A549 (cell line): Measurements from ENCODE around the gene CD36. TPM values are rescaled to one million over a fixed set of nuclear protein-coding genes. Genes with fewer than 3 reads are reported as not detected.

Experiments used
- ATAC-seq, 2 experiments: fragments of 200-7000 bp in 1 of 2; fragments of >200 bp in 1 of 2; cut with Nextera tagmentation in 1 of 2; cut with Tn5 transposase in 1 of 2; 3 replicates each; pipeline versions ENCODE4 v1.8.0 to v1.9.1; 2018 to 2020; ENCODE audit warnings: mild to moderate bottlenecking in 1 of 2, moderate library complexity in 1 of 2
- CTCF ChIA-PET: fragments of 300-600 bp; sonication (Branson Sonifier 250); formaldehyde crosslinking; extraction: SDS; loops from one replicate; lab custom pipeline; 2021; ENCODE audit warnings: antibody characterized with exemption, inconsistent platforms; lab: Yijun Ruan, JAX
- POLR2A ChIA-PET: fragments of 350-600 bp; formaldehyde crosslinking; extraction: SDS; loops from one replicate; lab custom pipeline; 2021; ENCODE audit warnings: antibody characterized with exemption, inconsistent platforms; lab: Yijun Ruan, JAX
- DNase-seq, 2 experiments: peaks; one replicate each; pipeline versions ENCODE4 v3.0.0 to v3.0.0-alpha.2; 2011 to 2016; ENCODE audit warnings: low read depth in 1 of 2, low spot score in 1 of 2
- FAIRE-seq: peaks from 2 replicates; lab custom pipeline; 2011; peaks lifted over from hg19 to GRCh38; lab: Jason Lieb, UNC
- H3K27ac ChIP-seq, 2 experiments: fragments of >200 bp; sonication (Bioruptor Twin); formaldehyde crosslinking; 3 replicates each; pipeline ENCODE4 v1.5.1; 2016 to 2017
- H3K4me1 ChIP-seq: fragments of >200 bp; sonication (Bioruptor Twin); formaldehyde crosslinking; 3 replicates; pipeline ENCODE4 v1.6.1; 2016
- H3K4me2 ChIP-seq: fragments of >200 bp; sonication (Bioruptor Twin); formaldehyde crosslinking; 3 replicates; pipeline ENCODE4 v1.6.1; 2016
- H3K4me3 ChIP-seq: fragments of >200 bp; sonication (Bioruptor Twin); formaldehyde crosslinking; 3 replicates; pipeline ENCODE4 v1.5.1; 2016
- H3K9me3 ChIP-seq: fragments of >200 bp; sonication (Bioruptor Twin); formaldehyde crosslinking; 3 replicates; pipeline ENCODE4 v1.6.1; 2016
- CBX2 ChIP-seq: fragments of 200-600 bp; sonication (generic); IDR thresholded peaks from 2 replicates; pipeline ENCODE4 v1.6.1; 2016; ENCODE audit warnings: low read depth, mild to moderate bottlenecking, borderline replicate concordance
- CBX8 ChIP-seq: fragments of 200-600 bp; sonication (generic); IDR thresholded peaks from 2 replicates; pipeline ENCODE4 v1.6.1; 2016
- CEBPB ChIP-seq, 2 experiments: fragments of >200 bp in 1 of 2; sonication (Bioruptor Twin) in 1 of 2; formaldehyde crosslinking in 1 of 2; IDR thresholded peaks; 2 replicates each; pipeline ENCODE4 v1.6.1; 2012 to 2016
- CHD2 ChIP-seq: fragments of 150-350 bp; IDR thresholded peaks from 2 replicates; pipeline ENCODE4 v1.6.1; 2014; ENCODE audit warnings: low read length; ENCODE audit not compliant: partially characterized antibody
- CTCF ChIP-seq: fragments of >200 bp; sonication (Bioruptor Twin); formaldehyde crosslinking; IDR thresholded peaks from 3 replicates; pipeline ENCODE4 v1.5.1; 2016
- E2F6 ChIP-seq: IDR thresholded peaks from 2 replicates; pipeline ENCODE4 v1.6.1; 2012; ENCODE audit warnings: low read depth, borderline replicate concordance
- ELK1 ChIP-seq: fragments of 150-350 bp; IDR thresholded peaks from 2 replicates; pipeline ENCODE4 v1.6.1; 2014; ENCODE audit warnings: low read depth, mild to moderate bottlenecking, low read length
- EP300 ChIP-seq, 2 experiments: fragments of >200 bp; sonication (Bioruptor Twin); formaldehyde crosslinking; IDR thresholded peaks; 2 replicates in 1 of 2; 3 replicates in 1 of 2; pipeline ENCODE4 v1.6.1; 2016 to 2017
- ESRRA ChIP-seq: fragments of 150-350 bp; IDR thresholded peaks from 2 replicates; pipeline ENCODE4 v1.6.1; 2014; ENCODE audit warnings: mild to moderate bottlenecking, low read length, borderline replicate concordance
- FOSB ChIP-seq: fragments of 250-450 bp; sonication (Bioruptor Pico); IDR thresholded peaks from 2 replicates; pipeline ENCODE4 v1.5.0; 2020; ENCODE audit warnings: mild to moderate bottlenecking, moderate library complexity
- HOXA7 ChIP-seq: fragments of 250-450 bp; sonication (Bioruptor Pico); IDR thresholded peaks from 2 replicates; pipeline ENCODE4 v1.5.0; 2020; ENCODE audit warnings: mild to moderate bottlenecking, moderate library complexity
- HOXB13 ChIP-seq: fragments of 250-450 bp; sonication (Bioruptor Pico); IDR thresholded peaks from 2 replicates; pipeline ENCODE4 v1.5.0; 2020; ENCODE audit warnings: low read depth, mild to moderate bottlenecking, moderate library complexity
- HOXB5 ChIP-seq: fragments of 250-450 bp; sonication (Bioruptor Pico); IDR thresholded peaks from 2 replicates; pipeline ENCODE4 v1.5.0; 2020; ENCODE audit warnings: mild to moderate bottlenecking, moderate library complexity
- JUN ChIP-seq, 2 experiments: fragments of >200 bp; sonication (Bioruptor Twin); formaldehyde crosslinking; IDR thresholded peaks; 2 replicates in 1 of 2; 3 replicates in 1 of 2; pipeline ENCODE4 v1.6.1; 2016 to 2017
- JUNB ChIP-seq: fragments of >200 bp; sonication (Bioruptor Twin); formaldehyde crosslinking; IDR thresholded peaks from 2 replicates; pipeline ENCODE4 v1.6.1; 2016
- KDM1A ChIP-seq: fragments of 200-600 bp; sonication (generic); IDR thresholded peaks from 2 replicates; pipeline ENCODE4 v1.6.1; 2016; ENCODE audit warnings: low read depth, mild to moderate bottlenecking
- MAFK ChIP-seq: fragments of 450-650 bp; IDR thresholded peaks from 2 replicates; pipeline ENCODE4 v1.6.1; 2014; ENCODE audit not compliant: partially characterized antibody
- MAX ChIP-seq: IDR thresholded peaks from 2 replicates; pipeline ENCODE4 v1.6.1; 2012
- NPAS2 ChIP-seq: fragments of 250-450 bp; sonication (Bioruptor Pico); IDR thresholded peaks from 2 replicates; pipeline ENCODE4 v1.8.0; 2022; ENCODE audit warnings: mild to moderate bottlenecking, moderate library complexity, borderline replicate concordance
- POLR2A ChIP-seq: IDR thresholded peaks from 2 replicates; pipeline ENCODE4 v1.6.1; 2012; ENCODE audit warnings: mild to moderate bottlenecking, low read length
- RARB ChIP-seq: fragments of 250-450 bp; sonication (Bioruptor Pico); IDR thresholded peaks from 2 replicates; pipeline ENCODE4 v1.8.0; 2021; ENCODE audit warnings: mild to moderate bottlenecking, moderate library complexity
- REST ChIP-seq: fragments of 200-600 bp; sonication (generic); IDR thresholded peaks from 2 replicates; pipeline ENCODE4 v1.6.1; 2016; ENCODE audit warnings: antibody characterized with exemption, mild to moderate bottlenecking, moderate library complexity
- RFX5 ChIP-seq: fragments of 450-650 bp; IDR thresholded peaks from 2 replicates; pipeline ENCODE4 v1.7.1; 2014; ENCODE audit warnings: antibody characterized with exemption, mild to moderate bottlenecking, moderate library complexity
- RNF2 ChIP-seq: fragments of 200-600 bp; sonication (generic); IDR thresholded peaks from 2 replicates; pipeline ENCODE4 v1.6.1; 2016; ENCODE audit warnings: low read depth, mild to moderate bottlenecking, antibody characterized with exemption, moderate library complexity, borderline replicate concordance
- SREBF2 ChIP-seq: fragments of 450-650 bp; IDR thresholded peaks from 2 replicates; pipeline ENCODE4 v1.6.1; 2014; ENCODE audit warnings: mild to moderate bottlenecking, moderate library complexity
- USF2 ChIP-seq: fragments of 450-650 bp; IDR thresholded peaks from 2 replicates; pipeline ENCODE4 v1.6.1; 2014; ENCODE audit warnings: antibody characterized with exemption
- ZNF302 ChIP-seq: fragments of 250-450 bp; sonication (Bioruptor Pico); IDR thresholded peaks from 2 replicates; pipeline ENCODE4 v1.9.0; 2021; ENCODE audit warnings: inconsistent platforms, mild to moderate bottlenecking, moderate library complexity
- WGBS: methylation state at CpG from one replicate; pipeline ENCODE4 v1.1.6; 2017; ENCODE audit errors: missing lambda C conversion rate; 5-methylcytosine and 5-hydroxymethylcytosine counted together
- polyA plus RNA-seq, 4 experiments: library from polyadenylated mRNA; depleted of rRNA in 3 of 4; stranded (reverse); fragments of >200 nt; fragmentation: RNase III in 1 of 4; extraction: RNeasy Plus Mini Kit Qiagen cat#74134 plus additional on column Dnase treatment in 1 of 4; gene quantifications; 2 replicates in 3 of 4; 3 replicates in 1 of 4; pipeline ENCODE4 v1.2.3, GENCODE V29; 2011 to 2017

The CD36 gene
- polyA plus RNA-seq, 2 of the 4 experiments (the other 2 are of a cell fraction): 0.12 to 0.37 TPM

- no peak for ATAC-seq
- no peak for FAIRE-seq
- Histone ChIP-seq H3K9me3 (0 out of 3 replicates have a peak, but pooled peaks cover 9% of the 10 kb centered on the region), H3K4me3 (no peak overlapping the region), H3K27ac (no peak overlapping the region), H3K4me1 (no peaks in the 10 kb centered on the region), H3K4me2 (no peak overlapping the region)
- TF ChIP-seq USF2 (no peak), JUN (IDR thresholded peaks at IDR 0.05) (no peak), REST (no peak), KDM1A (no peak), HOXB13 (CRISPR knock-in tag) (no peak), CHD2 (no peak), CBX8 (no peak), E2F6 (no peak), HOXA7 (CRISPR knock-in tag) (no peak), JUNB (no peak), SREBF2 (no peak), ELK1 (no peak), CBX2 (no peak), CTCF (no peak), ZNF302 (CRISPR knock-in tag) (no peak), NPAS2 (CRISPR knock-in tag) (no peak), MAFK (no peak), RARB (CRISPR knock-in tag) (no peak)
- WGBS: 78% methylated on average over 1 of the region's 1 CpG
- ChIA-PET CTCF (no interaction called here), POLR2A (no interaction called here)
- no peak for DNase-seq
Measured at GRCh38 chr7:80644054-80644453, 5.6 kb downstream of the CD36 start.

GRCh38 chr7:80646083-80646865 lies 7.8 kb downstream of the CD36 start:
- no peak for DNase-seq
- no peaks in the 10 kb centered on the region for H3K4me1 ChIP-seq
- 76% methylated on average over 9 of the region's 9 CpGs for WGBS
- ChIA-PET POLR2A (no interaction called here), CTCF (no interaction called here)
- no peak overlapping the region for H3K27ac ChIP-seq
- FAIRE-seq: peak; percentile 46
- ATAC-seq: no peak
- no peak overlapping the region for H3K4me3 ChIP-seq
- no peak overlapping the region for H3K4me2 ChIP-seq
- H3K9me3 ChIP-seq: no peaks in the 10 kb centered on the region
- TF ChIP-seq MAX (no peak), RARB (CRISPR knock-in tag) (no peak), E2F6 (no peak), ESRRA (no peak), CEBPB (IDR thresholded peaks at IDR 0.05) (no peak), HOXB5 (no peak), CHD2 (no peak), RNF2 (no peak), EP300 (IDR thresholded peaks at IDR 0.05) (no peak), ELK1 (no peak), RFX5 (no peak), FOSB (CRISPR knock-in tag) (no peak), POLR2A (no peak), KDM1A (no peak)
